Type B pancreatic cell (in vitro differentiated cells): ENCODE data around the gene CLVS2. TPM values are rescaled to one million over a fixed set of nuclear protein-coding genes. Genes with fewer than 3 reads are reported as not detected.

Experiments used
- DNase-seq: peaks from one replicate; pipeline ENCODE4 v3.0.0; 2021; ENCODE audit warnings: mixed read lengths; ENCODE audit not compliant: unreplicated experiment; ENCODE audit errors: extremely low spot score
- H3K27ac Mint-ChIP-seq: 2 replicates; pipeline ENCODE4 v1.8.0; 2021; ENCODE audit warnings: mild to moderate bottlenecking, mixed read lengths
- H3K27me3 Mint-ChIP-seq: 2 replicates; pipeline ENCODE4 v1.8.0; 2021; ENCODE audit warnings: mixed read lengths
- H3K36me3 Mint-ChIP-seq: 2 replicates; pipeline ENCODE4 v1.8.0; 2021; ENCODE audit warnings: mixed read lengths
- H3K4me1 Mint-ChIP-seq: one replicate; pipeline ENCODE4 v1.8.0; 2021; ENCODE audit warnings: mixed read lengths; ENCODE audit not compliant: unreplicated experiment
- H3K4me3 Mint-ChIP-seq: 2 replicates; pipeline ENCODE4 v1.8.0; 2021; ENCODE audit warnings: mild to moderate bottlenecking, mixed read lengths
- H3K9me3 Mint-ChIP-seq: 2 replicates; pipeline ENCODE4 v1.8.0; 2021; ENCODE audit warnings: mixed read lengths
- total RNA-seq: library from RNA; stranded (reverse); gene quantifications from 2 replicates; pipeline ENCODE4 v1.2.1, GENCODE V29; 2021; ENCODE audit warnings: low replicate concordance
- TF ChIP-seq, protein P1 (sequence below): fragments of 200-600 bp; sonication (generic); conservative IDR thresholded peaks from 2 replicates; pipeline ENCODE4 v1.5.0; 2021; ENCODE audit warnings: antibody characterized with exemption, mild to moderate bottlenecking

The CLVS2 gene
- total RNA-seq, 1 donor from 2014 or later, result 0.75 TPM

DNA sequence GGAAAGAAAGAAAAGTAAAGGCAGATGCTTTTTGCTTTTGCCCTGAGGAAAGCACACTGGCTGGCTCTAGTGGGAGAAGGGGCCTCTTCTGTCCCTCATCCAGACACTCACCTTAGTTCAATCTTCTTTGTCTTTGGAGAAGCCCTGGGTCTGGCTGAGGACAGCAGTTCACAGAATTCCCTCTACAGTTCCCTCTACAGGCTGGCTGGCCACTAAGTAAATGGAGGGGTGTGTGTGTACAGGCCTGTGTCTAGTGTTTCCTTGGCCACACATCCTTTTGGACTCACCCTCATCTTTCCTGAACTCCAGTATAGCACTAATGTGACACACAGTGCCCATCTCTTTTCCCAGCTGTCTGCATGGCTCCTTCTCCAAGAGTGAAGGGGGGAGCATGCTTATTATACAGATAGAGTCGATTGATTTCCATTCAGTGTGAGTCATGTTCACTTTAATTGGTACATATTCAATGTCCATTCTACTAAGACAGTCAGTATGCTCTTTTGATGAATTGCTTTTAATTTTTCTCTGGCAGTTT lies 26.0 kb upstream of the CLVS2 start:
- H3K27ac Mint-ChIP-seq, result no peak overlapping the region
- no peaks in the 10 kb centered on the region for H3K36me3 Mint-ChIP-seq
- H3K27me3 Mint-ChIP-seq, result no peaks in the 10 kb centered on the region
- H3K4me3 Mint-ChIP-seq, result no peak overlapping the region
- no peaks in the 10 kb centered on the region for H3K9me3 Mint-ChIP-seq
- no peaks in the 10 kb centered on the region for H3K4me1 Mint-ChIP-seq
- TF ChIP-seq, protein P1, sequence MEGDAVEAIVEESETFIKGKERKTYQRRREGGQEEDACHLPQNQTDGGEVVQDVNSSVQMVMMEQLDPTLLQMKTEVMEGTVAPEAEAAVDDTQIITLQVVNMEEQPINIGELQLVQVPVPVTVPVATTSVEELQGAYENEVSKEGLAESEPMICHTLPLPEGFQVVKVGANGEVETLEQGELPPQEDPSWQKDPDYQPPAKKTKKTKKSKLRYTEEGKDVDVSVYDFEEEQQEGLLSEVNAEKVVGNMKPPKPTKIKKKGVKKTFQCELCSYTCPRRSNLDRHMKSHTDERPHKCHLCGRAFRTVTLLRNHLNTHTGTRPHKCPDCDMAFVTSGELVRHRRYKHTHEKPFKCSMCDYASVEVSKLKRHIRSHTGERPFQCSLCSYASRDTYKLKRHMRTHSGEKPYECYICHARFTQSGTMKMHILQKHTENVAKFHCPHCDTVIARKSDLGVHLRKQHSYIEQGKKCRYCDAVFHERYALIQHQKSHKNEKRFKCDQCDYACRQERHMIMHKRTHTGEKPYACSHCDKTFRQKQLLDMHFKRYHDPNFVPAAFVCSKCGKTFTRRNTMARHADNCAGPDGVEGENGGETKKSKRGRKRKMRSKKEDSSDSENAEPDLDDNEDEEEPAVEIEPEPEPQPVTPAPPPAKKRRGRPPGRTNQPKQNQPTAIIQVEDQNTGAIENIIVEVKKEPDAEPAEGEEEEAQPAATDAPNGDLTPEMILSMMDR, result no peak
- no peak for DNase-seq

DNA sequence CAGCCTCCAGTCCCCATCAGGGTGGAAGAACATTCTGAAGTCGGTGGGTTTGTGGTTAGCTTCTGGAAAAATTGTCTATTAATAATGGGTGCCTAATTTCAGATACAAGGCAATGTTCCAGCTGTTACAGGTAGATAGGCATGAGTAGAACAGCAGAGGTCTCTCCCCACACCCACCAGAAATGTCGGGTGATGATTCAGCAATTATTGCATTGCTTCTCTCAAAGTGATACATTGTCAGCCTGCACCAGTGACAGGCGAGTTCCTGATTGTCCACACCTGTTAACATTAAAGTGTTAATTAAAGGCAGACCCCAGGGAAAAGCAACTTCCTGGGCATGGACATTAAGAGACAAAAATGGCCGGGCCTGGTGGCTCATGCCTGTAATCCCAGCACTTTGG lies 18.9 kb upstream of the CLVS2 start:
- Mint-ChIP-seq H3K27me3 (no peaks in the 10 kb centered on the region), H3K4me1 (no peaks in the 10 kb centered on the region), H3K27ac (no peak overlapping the region), H3K4me3 (no peak overlapping the region), H3K36me3 (no peaks in the 10 kb centered on the region), H3K9me3 (no peaks in the 10 kb centered on the region)
- DNase-seq, result no peak
- TF ChIP-seq, protein P1, result no peak

DNA sequence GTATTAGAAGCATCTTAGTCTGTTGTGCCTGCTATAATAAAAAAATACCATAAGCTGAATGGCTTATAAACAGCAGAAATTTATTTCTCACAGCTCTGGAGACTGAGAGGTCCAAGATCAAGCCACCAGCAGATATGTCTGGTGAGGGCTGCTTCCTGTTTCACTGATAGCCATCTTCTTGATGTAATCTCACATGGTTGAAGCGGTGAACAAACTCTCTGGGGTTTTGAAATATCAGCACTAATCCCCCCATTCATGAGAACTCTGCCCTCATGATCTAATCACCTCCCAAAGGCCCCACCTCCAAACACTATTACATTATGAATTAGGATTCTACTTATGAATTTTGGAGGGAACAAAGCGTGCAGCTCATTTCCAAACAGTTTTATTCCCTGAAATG lies 11.6 kb upstream of the CLVS2 start:
- TF ChIP-seq, protein P1, result no peak
- no peak for DNase-seq
- Mint-ChIP-seq H3K4me3 (no peak overlapping the region), H3K9me3 (peaks cover 5% of the 10 kb centered on the region), H3K27me3 (peaks cover 9% of the 10 kb centered on the region), H3K4me1 (no peaks in the 10 kb centered on the region), H3K36me3 (no peaks in the 10 kb centered on the region), H3K27ac (no peak overlapping the region)

DNA sequence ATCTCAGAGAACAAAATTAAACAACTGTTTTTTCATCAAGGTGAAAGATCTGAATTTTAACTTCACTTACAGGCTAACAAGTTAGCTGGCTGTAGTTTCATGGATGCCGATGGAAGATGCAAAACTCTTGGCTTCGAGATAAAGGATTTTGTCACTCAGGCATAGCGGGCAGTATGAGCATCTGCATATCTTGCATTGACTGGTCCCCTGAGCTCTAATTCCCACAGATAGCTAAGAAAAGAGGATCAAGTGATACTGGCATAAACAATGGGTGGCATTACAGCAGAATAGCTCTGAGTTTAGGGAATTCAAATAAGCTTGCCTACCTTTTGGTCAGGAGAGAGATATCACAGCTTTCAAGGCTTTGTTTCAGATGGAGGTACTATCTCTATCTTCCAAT lies 1.8 kb upstream of the CLVS2 start:
- Mint-ChIP-seq H3K9me3 (peaks cover under 1% of the 10 kb centered on the region), H3K27me3 (peaks cover 79% of the 10 kb centered on the region), H3K4me1 (peaks cover 6% of the 10 kb centered on the region), H3K4me3 (no peak overlapping the region), H3K36me3 (no peaks in the 10 kb centered on the region), H3K27ac (no peak overlapping the region)
- TF ChIP-seq, protein P1, result no peak
- no peak for DNase-seq

DNA sequence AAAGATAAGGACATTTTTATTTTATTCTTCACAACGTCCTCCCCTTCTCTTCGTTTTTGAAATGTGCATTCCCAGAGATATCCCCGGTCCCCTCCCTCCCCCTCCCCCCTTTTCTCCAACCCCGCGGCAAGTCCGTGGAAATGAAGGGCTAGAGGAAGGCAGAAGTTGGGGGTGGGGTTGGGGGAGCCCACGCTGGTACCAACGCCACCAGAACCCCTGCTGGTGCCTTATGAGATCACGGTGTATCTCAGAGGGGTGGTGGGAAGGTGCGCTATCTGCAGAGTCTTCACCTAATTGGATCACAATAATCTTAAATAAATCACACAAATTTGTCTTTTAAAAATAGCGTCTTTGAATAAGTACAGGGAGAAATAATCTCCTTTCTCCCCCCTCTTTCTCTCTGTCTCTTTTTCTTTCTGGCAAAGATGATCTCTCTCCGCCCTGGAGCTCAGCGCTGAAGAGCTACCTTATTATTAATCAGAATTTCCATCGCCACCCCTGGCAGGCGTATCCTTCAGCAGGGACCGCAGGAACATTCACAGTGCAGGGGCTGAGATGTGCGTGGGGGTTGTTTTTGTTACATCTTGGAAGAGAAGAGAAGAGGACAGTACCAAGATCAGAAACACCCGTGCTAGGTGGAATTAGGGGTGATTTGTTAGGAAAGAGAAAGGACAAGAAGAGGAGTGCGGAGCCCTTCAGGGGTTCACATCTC lies 915 bp downstream of the CLVS2 start:
- H3K4me3 Mint-ChIP-seq, result peak overlapping the region; percentile 86
- TF ChIP-seq, protein P1, result peak; percentile 26
- H3K9me3 Mint-ChIP-seq, result no peaks in the 10 kb centered on the region
- no peaks in the 10 kb centered on the region for H3K36me3 Mint-ChIP-seq
- peaks cover 6% of the 10 kb centered on the region for H3K4me1 Mint-ChIP-seq
- H3K27me3 Mint-ChIP-seq, result peaks cover 65% of the 10 kb centered on the region
- H3K27ac Mint-ChIP-seq, result peak overlapping the region; percentile 12
- no peak for DNase-seq
